Thyroid gland (tissue), 4 donors: ENCODE measurements around the gene OSBPL1A.

Source experiments
- CTCF ChIP-seq, 6 experiments: fragments of 200-600 bp in 3 of 6; fragments of 450-650 bp in 3 of 6; sonication (generic) in 3 of 6; IDR thresholded peaks; one replicate each; pipeline ENCODE4 v1.5.1; 2016 to 2019; ENCODE audit warnings: antibody characterized with exemption in 6 of 6, mild to moderate bottlenecking in 2 of 6, inconsistent platforms in 1 of 6, moderate library complexity in 1 of 6
- POLR2A ChIP-seq, 2 donors: fragments of 450-650 bp; IDR thresholded peaks; one replicate each; pipeline ENCODE4 v1.6.1; 2017; ENCODE audit warnings: antibody characterized with exemption in 2 of 2, mild to moderate bottlenecking in 2 of 2, moderate library complexity in 1 of 2

GRCh38 chr18:24317370-24317769 lies 80.3 kb downstream of the OSBPL1A start:
- TF ChIP-seq CTCF (IDR thresholded peaks at IDR 0.05) (no peak), POLR2A (IDR thresholded peaks at IDR 0.05) (no peak)
